ENCODE results near the gene CYGB. TPM values are rescaled to one million over a fixed set of nuclear protein-coding genes. Genes with fewer than 3 reads are reported as not detected.
A peak's percentile ranks its signal among the peaks of the same experiment; 100 is the strongest.

Gene CYGB
- total RNA-seq, 1 donor from 2014 or later, result 34.3 TPM

DNA sequence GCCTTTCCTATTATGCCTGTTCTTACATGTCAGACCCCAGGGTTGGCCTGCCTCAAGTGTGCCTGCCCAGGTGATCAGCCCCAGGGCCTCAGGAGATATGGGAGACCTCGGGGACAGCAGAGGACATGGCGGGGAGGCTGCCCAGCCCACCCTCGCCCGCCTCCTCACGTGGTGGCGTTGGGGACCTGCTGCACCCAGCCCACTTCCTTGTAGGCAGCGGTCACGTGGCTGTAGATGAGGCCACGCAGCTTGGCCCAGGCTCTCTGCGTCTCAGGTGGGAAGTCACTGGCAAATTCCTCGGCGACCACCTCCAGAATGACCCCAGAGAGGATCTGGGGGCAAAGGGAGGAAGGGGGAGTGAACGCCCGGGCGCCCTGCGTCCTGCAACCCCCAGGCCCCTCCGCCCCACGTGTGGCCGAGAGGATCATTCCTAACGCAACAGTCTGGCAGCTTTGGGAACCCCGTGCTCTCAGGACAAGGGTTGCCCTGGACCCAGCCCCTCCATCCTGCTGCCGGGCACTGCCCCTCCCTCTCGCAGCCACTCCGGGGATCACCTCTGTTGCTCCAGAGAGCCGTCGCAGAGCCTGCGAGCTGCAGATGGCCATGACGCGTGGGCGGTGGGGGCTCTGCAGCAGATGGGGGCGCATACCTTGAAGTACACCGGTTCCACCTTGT, 6.6 kb downstream of the CYGB start:
- H3K4me3 ChIP-seq, result no peak overlapping the region
- ATAC-seq, result no peak
- H3K27me3 ChIP-seq, result no peaks in the 10 kb centered on the region
- no peaks in the 10 kb centered on the region for H3K9me3 ChIP-seq
- TF ChIP-seq, protein P1, sequence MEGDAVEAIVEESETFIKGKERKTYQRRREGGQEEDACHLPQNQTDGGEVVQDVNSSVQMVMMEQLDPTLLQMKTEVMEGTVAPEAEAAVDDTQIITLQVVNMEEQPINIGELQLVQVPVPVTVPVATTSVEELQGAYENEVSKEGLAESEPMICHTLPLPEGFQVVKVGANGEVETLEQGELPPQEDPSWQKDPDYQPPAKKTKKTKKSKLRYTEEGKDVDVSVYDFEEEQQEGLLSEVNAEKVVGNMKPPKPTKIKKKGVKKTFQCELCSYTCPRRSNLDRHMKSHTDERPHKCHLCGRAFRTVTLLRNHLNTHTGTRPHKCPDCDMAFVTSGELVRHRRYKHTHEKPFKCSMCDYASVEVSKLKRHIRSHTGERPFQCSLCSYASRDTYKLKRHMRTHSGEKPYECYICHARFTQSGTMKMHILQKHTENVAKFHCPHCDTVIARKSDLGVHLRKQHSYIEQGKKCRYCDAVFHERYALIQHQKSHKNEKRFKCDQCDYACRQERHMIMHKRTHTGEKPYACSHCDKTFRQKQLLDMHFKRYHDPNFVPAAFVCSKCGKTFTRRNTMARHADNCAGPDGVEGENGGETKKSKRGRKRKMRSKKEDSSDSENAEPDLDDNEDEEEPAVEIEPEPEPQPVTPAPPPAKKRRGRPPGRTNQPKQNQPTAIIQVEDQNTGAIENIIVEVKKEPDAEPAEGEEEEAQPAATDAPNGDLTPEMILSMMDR (IDR thresholded peaks at IDR 0.05), result no peak
- no peaks in the 10 kb centered on the region for H3K36me3 ChIP-seq
- H3K27ac ChIP-seq, result peak overlapping the region; percentile 89
- H3K4me1 ChIP-seq, result peaks cover 54% of the 10 kb centered on the region
- intact Hi-C loops (cut with DNase I), result no loop called here
- peak; percentile 72 for DNase-seq

DNA sequence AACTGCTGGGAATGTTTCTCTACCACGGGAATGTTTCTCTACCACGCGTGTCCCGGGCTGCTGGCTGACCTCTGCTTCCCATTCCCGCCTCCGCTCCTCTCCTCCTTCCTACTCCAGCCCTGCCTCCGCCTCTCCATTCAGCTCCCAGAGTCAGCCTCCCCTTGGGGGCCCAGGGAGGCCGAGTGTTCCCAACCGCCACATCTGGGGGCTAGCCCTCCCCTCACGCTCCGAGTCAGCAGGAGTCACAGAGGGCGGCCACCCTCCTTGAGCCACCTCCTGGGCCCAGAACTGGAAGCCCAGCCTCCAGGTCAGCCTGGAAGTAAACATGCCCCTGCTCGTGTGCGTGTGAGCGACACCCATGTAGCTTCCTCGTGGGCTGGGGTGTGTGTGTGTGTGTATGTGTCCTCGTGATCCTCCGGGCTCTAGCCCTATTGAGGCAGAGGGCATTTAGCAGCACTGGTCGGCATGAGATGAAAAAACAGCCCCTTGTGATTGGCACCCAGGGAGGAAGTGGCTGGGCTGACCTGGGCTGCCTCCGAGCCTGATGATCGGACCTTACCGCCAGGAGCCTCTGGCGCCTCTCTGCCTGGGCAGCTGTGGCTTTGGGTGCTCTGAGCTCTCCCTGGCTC, 7.3 kb downstream of the CYGB start:
- Histone ChIP-seq H3K9me3 (no peaks in the 10 kb centered on the region), H3K27ac (peak overlapping the region; percentile 89), H3K4me1 (peaks cover 52% of the 10 kb centered on the region), H3K36me3 (no peaks in the 10 kb centered on the region), H3K27me3 (no peaks in the 10 kb centered on the region), H3K4me3 (peak overlapping the region; percentile 3)
- intact Hi-C loops (cut with DNase I), result no loop called here
- DNase-seq (peak; percentile 79), ATAC-seq (peak; percentile 72)
- TF ChIP-seq, protein P1 (IDR thresholded peaks at IDR 0.05), result no peak

DNA sequence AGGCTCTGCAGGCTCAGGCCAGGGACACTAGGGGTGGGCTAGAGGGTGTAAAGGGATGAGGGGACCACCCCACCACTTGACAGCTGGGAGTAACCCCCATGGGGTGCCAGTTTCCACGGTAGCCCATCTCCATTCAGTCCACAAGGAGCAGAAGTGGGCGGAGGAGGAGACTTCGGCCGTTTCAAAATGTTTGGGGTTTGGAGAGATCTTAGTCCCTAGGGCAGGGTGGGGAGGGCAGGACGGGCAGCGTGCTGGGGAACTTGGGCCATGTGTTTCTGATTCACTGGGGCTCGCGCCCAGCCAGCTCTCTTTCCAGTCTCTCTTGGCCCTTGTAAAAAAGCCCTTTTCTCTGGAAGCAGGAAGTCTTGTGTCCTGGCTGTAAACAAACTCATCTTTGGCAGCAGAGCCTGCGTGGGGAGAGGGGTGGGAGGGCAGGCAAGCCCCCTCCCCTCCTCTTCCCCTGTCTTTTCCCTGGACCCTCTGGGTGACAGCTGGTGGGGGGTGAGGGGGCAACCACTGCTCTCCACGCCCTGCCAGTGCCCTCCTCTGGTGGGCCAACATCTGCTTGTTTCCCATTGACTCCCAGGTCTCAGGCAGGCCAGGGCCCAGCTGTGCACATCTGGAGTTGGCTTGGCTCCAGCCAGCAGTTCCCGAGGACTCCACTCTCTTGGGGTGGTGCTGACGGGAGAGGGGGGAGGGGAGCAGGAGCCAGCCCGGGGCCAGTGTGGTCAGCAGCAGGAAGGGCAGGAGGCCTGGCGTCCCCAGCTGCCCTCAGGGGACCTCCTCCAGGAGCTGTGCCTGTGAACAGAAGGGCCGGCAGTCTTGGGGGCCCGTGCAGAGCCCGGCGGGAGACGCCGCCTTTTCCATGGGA, 8.1 kb downstream of the CYGB start:
- intact Hi-C loops (cut with DNase I), result no loop called here
- H3K27me3 ChIP-seq, result no peaks in the 10 kb centered on the region
- peak; percentile 87 for DNase-seq
- peak overlapping the region; percentile 89 for H3K27ac ChIP-seq
- peak; percentile 66 for ATAC-seq
- H3K9me3 ChIP-seq, result no peaks in the 10 kb centered on the region
- H3K4me1 ChIP-seq, result peaks cover 60% of the 10 kb centered on the region
- H3K36me3 ChIP-seq, result no peaks in the 10 kb centered on the region
- peak overlapping the region; percentile 3 for H3K4me3 ChIP-seq
- TF ChIP-seq, protein P1 (IDR thresholded peaks at IDR 0.05), result no peak

DNA sequence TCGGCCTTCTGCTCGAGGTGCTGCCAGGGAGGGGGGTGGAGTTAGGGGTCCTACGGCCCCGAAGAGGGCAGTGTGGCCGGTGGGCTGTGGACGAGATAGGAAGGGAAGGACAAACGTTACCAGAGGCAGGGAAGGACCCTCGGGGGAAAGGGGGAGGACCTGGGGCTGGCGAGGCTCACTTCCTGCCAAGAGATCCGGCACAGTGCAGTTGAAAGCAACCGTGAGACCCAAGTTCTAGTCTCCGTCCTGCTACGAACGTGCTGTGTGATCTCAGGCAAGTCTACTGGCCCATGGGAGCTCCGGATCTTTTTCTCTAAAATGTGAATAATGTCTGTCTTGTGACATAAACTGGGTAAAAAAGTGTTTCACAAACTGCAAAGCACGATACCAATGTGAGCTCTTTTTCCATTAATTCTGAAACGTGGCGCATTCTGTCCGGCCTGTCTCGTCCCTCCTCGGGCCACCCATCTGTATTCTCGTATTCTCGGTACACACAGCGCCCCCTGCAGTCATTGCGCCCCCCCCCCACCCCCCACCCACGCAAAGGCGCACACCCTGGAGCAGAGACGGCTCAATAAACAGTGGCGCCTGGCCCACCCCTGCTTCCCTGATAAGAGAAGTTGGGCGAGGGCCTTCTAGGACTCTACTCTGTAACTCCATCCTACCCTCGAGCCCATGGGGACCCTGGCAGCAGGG, 8.8 kb downstream of the CYGB start:
- Histone ChIP-seq H3K27me3 (no peaks in the 10 kb centered on the region), H3K36me3 (no peaks in the 10 kb centered on the region), H3K9me3 (no peaks in the 10 kb centered on the region), H3K4me3 (peak overlapping the region; percentile 18), H3K27ac (peak overlapping the region; percentile 89), H3K4me1 (peaks cover 62% of the 10 kb centered on the region)
- DNase-seq, result no peak
- intact Hi-C loops (cut with DNase I), result no loop called here
- ATAC-seq, result no peak
- TF ChIP-seq, protein P1 (IDR thresholded peaks at IDR 0.05), result peak; percentile 25

DNA sequence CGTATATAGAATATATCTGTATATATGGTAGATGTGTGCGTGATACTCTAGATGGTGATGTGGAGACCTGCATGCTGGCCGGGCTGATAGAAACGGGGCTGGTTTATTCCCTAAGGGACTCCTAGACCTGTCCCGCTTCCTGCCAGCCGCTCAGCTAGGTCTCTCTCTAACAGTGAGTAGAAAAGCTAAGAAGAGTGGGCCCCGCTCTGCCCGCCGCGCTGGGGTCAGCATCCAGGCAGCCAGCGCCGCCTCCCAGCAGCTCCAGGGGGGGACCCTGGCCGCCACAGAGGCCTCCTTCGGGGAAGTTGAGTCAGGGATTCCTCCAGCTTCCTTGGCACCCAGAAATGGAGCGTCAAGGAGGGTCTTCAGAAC, 9.4 kb downstream of the CYGB start:
- H3K36me3 ChIP-seq, result no peaks in the 10 kb centered on the region
- TF ChIP-seq, protein P1 (IDR thresholded peaks at IDR 0.05), result no peak
- no peaks in the 10 kb centered on the region for H3K27me3 ChIP-seq
- ATAC-seq (no peak), DNase-seq (no peak)
- peak overlapping the region; percentile 18 for H3K4me3 ChIP-seq
- peaks cover 65% of the 10 kb centered on the region for H3K4me1 ChIP-seq
- no peaks in the 10 kb centered on the region for H3K9me3 ChIP-seq
- intact Hi-C loops (cut with DNase I), result no loop called here
- peak overlapping the region; percentile 89 for H3K27ac ChIP-seq

Data from upper lobe of right lung (tissue), 1 donor.